Stimulated activated CD8-positive, alpha-beta memory T cell treated with anti-CD3 and anti-CD28 coated beads, Interleukin-15, amount 100 ng/mL, for 24 hours (primary cell): ENCODE measurements around the gene FRMD4B.

Experiments
- DNase-seq: peaks from one replicate; pipeline ENCODE4 v3.0.0-alpha.2; 2020; ENCODE audit warnings: low read depth

FRMD4B gene

GRCh38 chr3:69405067-69405466, 19.2 kb upstream of the FRMD4B start:
- DNase-seq: no peak

DNA sequence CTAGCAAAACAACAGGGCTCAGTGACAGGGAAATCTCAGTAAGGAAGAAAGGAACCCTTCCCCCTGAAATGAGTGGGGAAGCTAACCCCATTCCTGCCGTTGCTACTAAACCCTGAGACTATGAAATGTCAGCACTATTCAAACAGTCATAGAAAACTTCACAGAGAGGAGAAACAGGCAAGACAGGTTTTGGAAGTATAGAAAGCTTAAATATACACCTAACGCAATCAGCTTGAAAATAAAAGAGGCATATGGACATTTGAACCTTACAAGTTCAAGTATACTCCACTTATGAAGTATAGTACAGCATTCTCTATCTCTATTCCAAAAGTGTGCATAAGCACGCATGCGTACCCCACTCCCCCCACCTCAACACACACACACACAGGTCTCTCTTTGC, 17.6 kb upstream of the FRMD4B start:
- no peak for DNase-seq

DNA sequence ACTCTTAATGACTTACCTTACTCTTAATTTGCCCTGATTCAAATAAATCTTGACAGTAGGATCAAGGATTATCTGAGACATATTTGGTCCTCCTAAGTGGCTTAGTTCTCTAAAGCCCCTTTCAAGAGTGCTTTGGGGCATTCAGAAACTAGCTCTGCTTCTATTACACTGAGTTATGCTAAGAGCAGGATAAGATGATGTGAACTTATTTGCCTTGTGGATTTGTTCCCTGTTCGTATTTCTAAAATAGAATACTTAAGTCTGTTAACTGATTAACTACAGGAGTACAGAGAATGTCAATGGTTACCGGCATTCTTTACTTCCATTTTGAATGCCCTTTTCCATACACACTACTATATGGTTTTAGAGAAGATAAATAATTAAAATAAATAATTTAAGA, 14.8 kb upstream of the FRMD4B start:
- DNase-seq: no peak

GRCh38 chr3:69392850-69393249, 7.0 kb upstream of the FRMD4B start:
- no peak for DNase-seq

GRCh38 chr3:69392415-69392814, 6.5 kb upstream of the FRMD4B start:
- no peak for DNase-seq

GRCh38 chr3:69391554-69391953, 5.7 kb upstream of the FRMD4B start:
- DNase-seq: no peak

GRCh38 chr3:69390771-69391170, 4.9 kb upstream of the FRMD4B start:
- DNase-seq: no peak

DNA sequence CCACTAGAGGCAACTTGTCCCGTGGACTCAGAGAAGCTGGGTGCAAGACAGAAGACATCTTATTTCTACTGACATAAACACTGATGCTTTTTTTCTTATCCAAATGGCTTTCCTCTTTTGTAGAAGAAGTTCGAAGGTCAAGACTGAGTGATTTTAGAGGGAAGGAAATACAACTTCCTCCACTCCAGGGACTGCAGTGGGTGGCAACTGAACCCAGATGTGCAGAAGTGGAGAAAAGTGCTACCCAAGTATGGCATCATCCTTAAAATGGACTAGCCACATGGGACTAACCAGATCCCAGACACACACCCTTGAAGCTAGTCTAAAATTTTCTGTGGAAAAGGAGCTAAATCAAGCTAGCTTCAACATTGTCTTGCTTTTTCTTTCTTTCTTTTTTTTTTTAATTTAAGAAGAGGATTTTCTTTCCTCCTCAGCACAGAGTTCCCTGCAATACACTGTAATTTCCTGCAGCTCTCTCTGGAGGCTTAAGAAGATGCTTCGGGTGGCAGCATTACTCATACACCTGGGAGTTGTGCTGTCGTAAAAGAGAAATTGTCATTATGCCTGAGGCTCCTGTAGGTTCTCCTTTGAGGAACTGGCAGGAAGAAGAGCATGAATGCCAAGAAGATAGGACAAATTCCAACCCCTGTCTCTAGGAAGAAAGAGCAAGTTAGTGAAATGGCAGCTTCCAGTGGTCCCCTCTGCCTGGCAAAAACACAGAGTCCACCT, 3.8 kb upstream of the FRMD4B start:
- no peak for DNase-seq

- DNase-seq: no peak
Measured at GRCh38 chr3:69388241-69388640, 2.4 kb upstream of the FRMD4B start.

DNA sequence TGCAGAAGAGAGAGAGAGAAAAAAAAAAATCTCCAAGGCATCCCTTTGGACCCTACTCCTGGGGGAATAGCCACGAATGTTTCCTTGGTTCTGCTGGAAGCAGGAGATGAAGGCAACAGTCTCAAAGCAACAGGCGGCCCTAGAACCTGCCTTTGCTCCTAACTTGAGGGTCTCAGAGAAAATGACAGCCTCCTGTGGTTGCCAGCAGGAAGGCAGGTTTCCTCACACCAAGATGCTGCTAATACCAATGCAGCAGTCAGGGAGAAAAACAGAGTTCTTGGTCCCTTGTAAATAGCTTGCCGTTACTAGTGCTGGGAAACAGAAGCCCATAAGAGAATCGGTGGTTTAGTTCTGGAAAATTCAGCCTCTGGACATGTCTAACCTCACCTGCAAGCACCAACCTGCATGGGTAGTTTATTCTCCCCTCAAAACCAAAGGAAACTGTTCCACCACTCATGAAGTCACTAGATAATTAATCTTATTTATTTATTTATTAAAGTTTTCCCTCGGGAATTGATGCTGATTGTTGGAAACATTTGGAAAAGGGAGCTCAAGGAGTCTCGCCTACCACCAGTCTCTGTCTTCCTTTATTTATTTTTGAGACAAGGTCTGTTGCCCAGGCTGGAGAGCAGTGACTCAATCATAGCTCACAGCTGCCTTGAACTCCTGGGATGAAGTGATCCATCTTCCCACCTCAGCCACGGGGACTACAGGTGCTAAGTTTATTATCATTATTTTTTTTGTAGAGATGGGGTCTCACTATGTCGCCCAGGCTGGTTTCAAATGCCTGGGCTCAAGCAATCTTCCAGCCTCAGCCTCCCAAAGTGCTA, 883 bp upstream of the FRMD4B start:
- DNase-seq: no peak

GRCh38 chr3:69385123-69385722, 665 bp downstream of the FRMD4B start:
- no peak for DNase-seq

GRCh38 chr3:69384326-69384725, 1.6 kb downstream of the FRMD4B start:
- no peak for DNase-seq

- DNase-seq: no peak
Measured at GRCh38 chr3:69379661-69380060, 6.2 kb downstream of the FRMD4B start.

DNA sequence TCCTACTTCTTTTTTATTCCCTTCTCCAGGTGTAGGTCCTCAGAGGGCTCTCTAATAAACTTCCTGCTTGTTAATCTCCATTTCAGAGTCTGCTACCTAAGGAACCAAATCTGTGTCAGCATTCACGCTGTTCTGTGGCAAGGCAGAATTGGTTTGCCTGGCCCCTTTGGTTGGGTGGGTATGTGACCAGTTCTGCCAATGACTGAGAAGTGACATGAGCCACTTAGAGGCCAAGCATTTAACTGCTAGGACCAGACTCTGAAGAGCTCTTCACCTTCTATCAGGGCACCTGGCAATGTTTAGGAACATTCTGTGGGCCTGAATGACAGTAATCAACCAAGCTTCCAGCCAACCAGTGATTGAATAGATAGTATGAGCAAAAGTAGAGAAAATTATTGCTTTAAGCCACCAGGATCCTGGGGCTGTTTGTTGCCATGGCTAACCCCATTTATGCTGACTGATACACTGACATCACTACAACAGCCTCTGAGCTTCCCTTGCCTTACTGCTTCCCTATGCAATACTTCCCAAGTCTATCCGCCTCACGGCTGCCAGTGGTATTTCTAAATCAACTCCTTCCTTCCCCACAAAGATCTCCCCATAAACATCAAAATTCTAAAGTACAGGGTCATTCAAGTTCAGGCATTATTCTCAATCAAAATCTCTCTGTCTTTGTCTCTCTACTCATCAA, 7.6 kb downstream of the FRMD4B start:
- no peak for DNase-seq

- DNase-seq: no peak
Measured at GRCh38 chr3:69377262-69377661, 8.6 kb downstream of the FRMD4B start.

DNA sequence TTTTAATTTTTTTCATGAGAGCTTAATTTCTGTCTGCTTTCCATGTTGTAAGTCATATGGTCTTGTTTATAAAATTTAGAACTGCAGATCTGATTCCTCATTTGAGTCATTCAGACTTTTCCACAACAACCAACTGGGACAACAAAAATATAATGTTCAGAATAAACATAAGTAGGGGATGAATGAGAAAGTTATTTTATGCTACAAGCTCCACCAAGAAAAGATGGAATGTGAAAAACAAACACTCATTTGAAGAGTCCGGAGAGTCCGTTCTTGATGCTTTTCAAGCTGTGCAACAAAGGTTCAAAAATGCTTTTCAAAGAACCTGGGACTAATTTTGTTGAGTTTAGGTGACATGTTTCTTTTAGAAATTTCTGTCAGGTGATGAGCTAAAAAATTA, 9.2 kb downstream of the FRMD4B start:
- no peak for DNase-seq

DNA sequence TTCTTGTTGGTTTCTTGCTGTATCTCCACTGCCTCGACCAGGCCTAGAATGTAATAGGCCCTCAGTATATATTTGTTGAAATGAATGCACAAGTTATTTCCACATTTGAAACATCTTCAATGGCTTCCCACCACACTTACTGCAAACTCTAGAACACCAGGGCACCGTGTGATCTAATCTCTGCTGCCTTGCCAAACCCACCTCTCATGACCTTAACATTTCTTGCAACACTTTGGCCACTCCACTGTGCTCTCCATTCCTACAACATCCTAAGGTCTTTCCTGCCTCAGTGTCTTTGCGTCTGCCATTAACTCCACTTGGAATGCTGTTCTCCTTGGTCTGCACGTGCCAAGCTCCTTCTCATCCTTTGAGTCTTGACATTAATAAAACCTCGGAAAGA, 14.1 kb downstream of the FRMD4B start:
- DNase-seq: no peak

DNA sequence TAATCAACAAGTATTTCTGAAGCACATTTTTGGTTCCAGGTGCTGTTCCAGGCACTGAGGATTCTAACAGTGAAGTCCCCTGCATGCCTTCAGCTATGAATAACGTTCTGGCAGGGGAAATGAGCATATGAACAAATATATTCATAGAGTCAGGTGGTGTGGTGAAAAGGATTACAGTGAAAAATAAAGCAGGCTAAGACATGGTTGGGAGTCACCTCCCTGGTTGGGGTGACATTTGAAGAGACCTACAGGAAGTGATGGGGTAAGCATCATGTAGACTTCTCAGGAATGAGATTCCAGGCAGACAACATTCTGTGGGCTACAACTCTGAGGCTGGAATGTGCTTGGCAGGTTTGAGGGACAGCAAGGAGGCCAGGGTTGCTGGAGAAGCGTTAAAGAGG, 15.0 kb downstream of the FRMD4B start:
- no peak for DNase-seq

DNA sequence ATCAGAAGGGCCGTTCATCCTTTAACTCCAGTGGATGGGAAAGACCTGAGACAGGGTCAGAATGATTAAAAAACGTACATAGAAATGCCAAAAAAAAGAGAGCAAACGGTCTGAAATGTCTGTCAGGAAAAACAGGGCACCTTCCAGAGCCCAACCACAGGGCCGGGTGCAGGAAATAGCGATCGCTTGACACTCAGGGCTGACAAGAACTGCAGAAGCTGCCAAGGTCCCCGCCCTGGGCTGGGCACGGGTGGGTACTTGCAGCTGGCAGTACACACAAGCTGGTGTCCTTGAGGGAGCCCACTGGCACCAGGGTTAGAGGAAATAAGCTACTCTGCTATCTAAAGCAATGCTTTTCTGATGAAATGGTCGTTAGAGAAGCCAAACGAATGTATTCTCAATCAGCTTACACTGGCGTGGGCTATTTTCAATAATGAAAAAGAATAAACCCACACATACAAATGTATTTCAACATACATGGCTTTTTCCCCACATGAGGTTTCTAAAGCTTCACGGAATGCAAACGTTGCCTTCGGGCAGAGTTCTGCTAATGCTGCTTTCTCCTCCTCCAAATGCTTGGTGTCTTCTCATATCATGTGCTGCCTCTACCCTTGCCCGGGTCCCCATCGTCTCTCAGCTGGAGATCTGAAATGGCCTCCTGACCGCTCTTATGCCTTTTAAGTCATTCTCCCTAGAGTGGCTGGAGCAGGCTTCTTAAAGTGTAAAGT, 15.6 kb downstream of the FRMD4B start:
- DNase-seq: no peak

GRCh38 chr3:69368129-69368741, 17.7 kb downstream of the FRMD4B start:
- DNase-seq: no peak

GRCh38 chr3:69367586-69367985, 18.3 kb downstream of the FRMD4B start:
- no peak for DNase-seq
